ENCODE data around the gene CHRNA1. TPM values are rescaled to one million over a fixed set of nuclear protein-coding genes. Genes with fewer than 3 reads are reported as not detected.

CHRNA1 gene
- total RNA-seq: not detected in 2 replicates

- intact Hi-C loops (cut with micrococcal nuclease): no loop called here
These were observed at the start of gene CHRNA1 for GRCh38 chr2:174764280-174765255. TSS of gene CHRNA1 (minus strand) at chr2:174764472. CDS start at chr2:174764394, 78 bp downstream.

DNA sequence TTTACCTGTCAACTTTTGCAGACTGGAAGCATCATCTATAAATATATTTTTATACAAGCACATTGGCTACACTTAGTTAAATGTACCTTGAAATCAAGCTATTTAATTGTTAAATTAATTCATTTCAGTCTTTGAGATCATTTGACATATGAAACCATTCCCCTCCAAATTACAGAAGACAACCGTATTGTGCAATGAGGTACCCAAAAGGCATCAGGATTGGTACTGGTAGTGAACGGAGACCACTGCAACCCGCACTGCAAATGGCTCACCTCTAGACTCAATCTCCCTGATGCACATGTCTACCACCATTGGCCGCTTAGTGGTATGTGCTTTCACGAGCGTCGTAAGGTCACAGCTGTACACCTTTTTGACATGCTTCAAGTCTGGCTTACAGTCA is 47.8 kb upstream of the CHRNA1 start:
- intact Hi-C loops (cut with micrococcal nuclease): no loop called here

DNA sequence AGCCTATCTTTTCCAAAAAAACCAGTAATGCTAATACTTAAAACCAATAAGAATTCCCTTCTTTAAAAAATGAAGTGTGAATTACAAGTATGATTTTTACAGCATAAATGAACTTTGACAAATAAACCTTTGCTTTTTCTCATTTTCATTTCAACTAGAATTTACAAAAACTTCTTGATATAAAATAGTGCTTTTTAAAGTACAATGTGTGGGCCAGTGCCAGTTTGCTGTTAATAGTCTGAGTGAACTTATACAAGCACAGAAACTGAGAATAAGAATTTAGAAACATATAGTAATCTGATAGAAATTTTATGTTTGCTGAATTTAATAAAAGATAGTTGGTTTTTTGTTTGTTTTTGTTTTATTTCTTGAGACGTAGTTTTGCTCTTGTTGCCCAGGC is 43.7 kb upstream of the CHRNA1 start:
- intact Hi-C loops (cut with micrococcal nuclease): no loop called here

DNA sequence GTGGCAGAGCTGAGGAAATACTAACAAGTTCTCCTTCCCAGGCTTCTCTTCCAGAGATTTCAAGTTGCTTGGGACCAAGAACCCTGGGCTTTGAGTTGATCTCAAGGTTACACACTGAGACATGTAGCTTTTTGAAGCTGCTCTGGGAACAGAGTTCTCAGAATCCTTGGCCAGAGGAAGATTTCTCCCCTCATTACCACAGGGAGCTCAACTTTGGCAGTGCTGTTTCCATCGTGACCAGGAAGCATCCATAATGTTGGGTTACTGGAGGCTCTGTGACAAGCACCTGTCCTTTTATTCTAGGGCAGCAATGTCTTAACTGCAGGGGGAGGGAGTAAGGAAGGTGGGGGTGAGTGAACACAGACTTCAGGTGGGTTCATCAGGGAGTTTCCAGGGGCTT is 41.5 kb upstream of the CHRNA1 start:
- intact Hi-C loops (cut with micrococcal nuclease): no loop called here

DNA sequence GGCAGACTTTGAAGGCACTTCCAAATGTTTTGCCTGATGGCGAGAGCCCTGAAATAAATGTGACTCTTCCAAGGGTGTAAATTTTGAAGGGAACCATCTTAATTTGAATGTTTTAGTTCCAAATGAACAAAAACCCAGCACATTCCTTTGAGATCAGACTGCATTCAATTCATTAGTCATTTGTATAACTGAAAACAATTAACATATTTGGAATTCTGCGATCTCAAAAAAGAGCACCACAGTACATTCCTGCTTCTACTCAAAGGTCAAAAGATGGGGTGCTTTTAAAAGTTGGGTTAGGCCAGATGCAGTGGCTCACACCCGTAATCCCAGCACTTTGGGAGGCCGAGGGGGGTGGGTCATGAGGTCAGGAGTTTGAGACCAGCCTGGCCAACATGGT is 38.2 kb upstream of the CHRNA1 start:
- intact Hi-C loops (cut with micrococcal nuclease): no loop called here

GRCh38 chr2:174800436-174801205 is 36.3 kb upstream of the CHRNA1 start:
- intact Hi-C loops (cut with micrococcal nuclease): no loop called here

DNA sequence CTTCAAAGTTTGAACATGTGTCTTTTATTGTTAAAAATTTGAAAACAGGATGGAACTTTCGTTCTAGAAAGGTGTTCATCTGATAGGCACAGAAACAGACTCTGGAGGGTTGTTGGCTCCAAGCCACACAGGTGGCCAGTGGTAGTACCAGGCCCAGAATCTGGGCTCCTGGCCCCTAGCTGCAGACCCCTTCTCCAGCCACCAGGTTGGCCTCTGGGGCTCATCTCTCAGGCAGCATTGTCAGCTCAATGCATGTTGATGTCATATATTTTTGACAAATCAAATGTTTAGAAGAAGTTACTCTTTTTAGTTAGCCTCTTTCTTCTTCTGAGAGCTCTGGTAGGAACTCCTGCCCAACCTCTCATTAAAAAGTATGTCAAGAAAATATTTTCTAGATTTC is 34.5 kb upstream of the CHRNA1 start:
- intact Hi-C loops (cut with micrococcal nuclease): no loop called here

DNA sequence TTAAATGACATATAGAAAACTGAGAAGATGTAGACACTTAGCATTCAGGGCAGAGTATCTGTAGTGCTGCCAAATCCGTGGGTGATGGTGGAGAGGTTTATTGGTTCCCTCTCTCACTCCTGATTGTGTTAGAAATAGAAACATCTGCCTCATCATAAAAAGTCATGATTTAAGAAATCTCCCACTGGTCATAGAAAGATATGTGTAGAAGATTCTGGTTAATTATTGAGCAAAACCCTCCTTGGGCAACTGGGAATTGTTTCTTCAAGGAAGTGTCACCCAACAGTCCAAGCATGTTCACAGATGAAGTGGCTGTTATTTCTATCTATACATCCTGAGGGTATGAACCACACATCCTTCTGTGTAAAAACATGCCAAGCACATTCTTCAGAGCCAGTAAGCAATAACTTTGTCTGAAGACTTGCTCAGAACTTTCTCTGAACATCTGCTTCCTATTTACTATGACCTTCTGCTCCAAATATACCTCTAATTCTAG is 33.6 kb upstream of the CHRNA1 start:
- intact Hi-C loops (cut with micrococcal nuclease): no loop called here

- intact Hi-C loops (cut with micrococcal nuclease): no loop called here
These were observed 32.1 kb upstream of the CHRNA1 start for GRCh38 chr2:174796319-174796771.

DNA sequence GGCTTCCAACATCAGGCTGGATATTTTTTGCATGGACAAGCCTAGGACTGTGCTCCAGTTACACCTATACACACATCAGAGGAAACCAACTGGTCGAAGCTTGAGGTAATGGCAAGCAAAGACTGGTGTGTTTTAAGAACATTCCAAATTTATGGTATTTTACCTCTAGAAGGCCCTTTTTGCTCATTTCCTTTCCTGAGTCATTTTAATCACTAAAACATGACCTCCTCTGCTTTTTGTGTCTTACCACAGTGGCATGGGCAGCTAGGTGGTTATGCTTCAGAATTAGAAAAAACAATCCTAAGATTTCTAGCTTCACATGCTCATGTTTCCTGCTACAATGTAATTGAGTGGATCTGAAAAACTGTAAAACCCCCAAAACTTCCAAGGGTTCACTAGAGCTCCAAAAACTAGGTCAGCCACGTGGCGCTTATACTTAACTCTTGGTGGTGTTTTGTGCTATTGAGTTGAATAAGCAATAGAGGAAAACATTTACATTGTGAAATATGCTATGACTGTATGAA is 30.6 kb upstream of the CHRNA1 start:
- intact Hi-C loops (cut with micrococcal nuclease): no loop called here

- intact Hi-C loops (cut with micrococcal nuclease): no loop called here
These were observed 28.2 kb upstream of the CHRNA1 start for GRCh38 chr2:174792309-174793025.

GRCh38 chr2:174791746-174792280 is 27.5 kb upstream of the CHRNA1 start:
- intact Hi-C loops (cut with micrococcal nuclease): no loop called here

- intact Hi-C loops (cut with micrococcal nuclease): no loop called here
These were observed 26.7 kb upstream of the CHRNA1 start for GRCh38 chr2:174791020-174791419.

- intact Hi-C loops (cut with micrococcal nuclease): no loop called here
These were observed 24.7 kb upstream of the CHRNA1 start for GRCh38 chr2:174789001-174789400.

DNA sequence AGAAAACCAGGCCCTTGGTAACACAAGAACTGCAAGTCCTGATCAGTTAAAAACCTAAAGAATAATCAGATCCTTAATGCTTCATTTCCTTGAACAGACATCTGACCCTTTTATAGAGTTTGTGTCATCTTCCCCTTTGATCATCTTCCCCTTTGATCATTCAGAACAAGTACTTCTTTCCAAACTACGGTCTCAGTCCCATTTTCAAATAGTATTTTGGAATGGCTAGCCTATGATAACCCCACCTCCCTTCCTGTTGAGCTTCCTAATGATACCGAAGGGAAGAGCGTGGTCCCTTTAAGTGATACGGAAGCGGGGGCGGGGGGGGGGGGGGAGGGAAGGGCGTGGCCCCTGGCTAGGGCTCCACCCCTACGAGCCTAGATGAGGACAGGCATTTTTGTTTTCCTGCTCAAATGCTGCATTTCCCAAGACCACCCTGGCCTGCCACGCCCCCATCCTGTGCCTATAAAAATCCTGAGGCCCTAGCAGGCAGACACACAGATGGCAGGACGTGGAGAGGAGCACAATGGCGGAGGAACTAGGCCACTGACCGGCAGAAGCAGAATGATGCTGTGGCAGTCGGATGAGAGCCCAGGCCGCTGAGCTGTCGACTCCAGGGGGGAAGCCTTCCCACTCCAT is 24.1 kb upstream of the CHRNA1 start:
- intact Hi-C loops (cut with micrococcal nuclease): no loop called here

DNA sequence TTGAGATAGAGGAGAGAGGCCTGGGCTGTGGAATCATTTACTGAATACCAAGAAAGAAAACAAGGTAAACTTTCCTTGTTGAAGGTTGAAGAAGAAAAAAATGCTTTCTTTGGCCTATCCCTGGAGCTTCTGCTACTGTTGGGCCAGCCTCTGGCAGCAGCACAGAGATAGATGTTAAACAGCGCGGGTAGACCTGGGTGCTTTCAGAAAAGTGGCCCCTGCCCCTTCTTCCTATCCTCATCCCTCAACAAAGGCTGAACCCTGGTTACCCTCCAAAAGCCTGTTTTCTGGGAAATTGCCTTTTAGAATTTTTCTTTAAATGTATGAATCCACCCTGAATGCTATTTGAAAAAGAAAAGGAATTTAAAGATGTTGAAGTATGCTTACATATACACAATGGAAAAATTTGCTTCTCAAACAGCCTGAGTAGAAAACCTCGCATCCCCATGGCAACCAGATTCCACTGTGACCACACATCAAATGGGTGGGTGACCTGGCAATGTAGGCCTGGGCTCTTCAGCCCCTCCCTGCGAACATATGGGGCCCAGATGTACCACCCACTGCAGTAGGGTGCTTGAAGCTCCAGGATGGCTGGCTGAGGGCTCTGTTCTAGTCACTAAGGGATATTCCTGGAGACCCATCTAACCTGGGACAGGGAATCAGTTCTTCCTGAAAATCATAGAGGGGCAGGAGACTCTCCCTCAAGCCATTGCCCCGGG is 23.4 kb upstream of the CHRNA1 start:
- intact Hi-C loops (cut with micrococcal nuclease): no loop called here

DNA sequence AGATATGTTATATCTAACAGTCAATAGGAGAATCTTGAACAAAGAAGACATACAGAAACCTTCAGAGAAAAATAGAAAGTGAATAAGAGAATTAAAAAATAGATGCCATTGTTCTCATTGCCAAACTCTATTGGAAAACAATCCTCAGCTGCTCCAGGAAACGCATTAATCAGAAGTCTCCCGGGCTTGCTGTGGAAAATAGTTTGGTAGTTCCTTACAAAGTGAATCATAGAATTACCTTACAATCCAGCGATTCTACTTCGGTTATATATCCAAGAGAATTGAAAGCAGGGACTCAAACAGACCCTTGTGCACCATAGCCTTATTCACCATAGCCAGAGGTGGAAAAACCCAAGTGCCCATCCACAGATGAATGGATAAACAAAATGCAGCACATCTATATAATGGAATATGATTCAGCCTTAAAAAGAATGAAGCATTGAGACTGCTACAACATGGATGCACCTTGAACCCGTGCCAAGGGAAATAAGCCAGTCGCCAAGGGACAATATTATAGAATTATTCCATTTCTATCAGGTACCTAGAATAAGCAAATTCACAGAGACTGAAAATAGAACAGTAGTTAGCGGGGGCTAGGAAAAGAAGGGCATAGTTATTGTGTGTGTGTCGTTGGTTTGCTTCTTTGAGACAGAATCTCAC is 21.9 kb upstream of the CHRNA1 start:
- intact Hi-C loops (cut with micrococcal nuclease): no loop called here

GRCh38 chr2:174785481-174785880 is 21.2 kb upstream of the CHRNA1 start:
- intact Hi-C loops (cut with micrococcal nuclease): no loop called here

DNA sequence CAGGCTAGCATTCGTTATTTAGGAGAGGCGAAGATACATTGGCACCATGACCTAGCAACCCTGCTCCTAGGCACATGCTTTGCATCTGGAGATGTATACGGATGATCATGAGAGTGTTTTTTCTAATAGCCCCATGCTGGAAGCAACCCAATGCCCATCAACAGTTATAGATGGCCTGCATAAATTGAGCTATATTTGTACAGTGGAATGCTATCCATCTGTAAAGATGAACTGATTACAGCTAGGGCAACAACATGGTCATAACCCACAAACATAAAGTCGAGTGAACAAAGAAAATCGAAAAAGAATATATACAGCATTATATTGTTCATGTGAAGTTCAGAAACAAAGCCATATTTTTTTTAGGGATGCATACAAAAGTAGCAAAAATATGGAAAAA is 20.6 kb upstream of the CHRNA1 start:
- intact Hi-C loops (cut with micrococcal nuclease): no loop called here

All from T-helper 2 cell treated with Interferon-gamma antibody and Interleukin-4, amounts not matched to agents 100 ng/mL and 5 ng/mL, for 36 hours (primary cell).